GM18507 (cell line): ENCODE results near the gene SLC39A9.
"Not testable (repeated sequence)": the region's sequence is repeated elsewhere in the genome, so short reads cannot be mapped to it uniquely, and the experiment has no call there.

Experiments
- DNase-seq: peaks from one replicate; pipeline ENCODE4 v3.0.0; 2011; ENCODE audit warnings: low read depth; ENCODE audit not compliant: insufficient read length; ENCODE audit errors: extremely low spot score
- FAIRE-seq: peaks from 2 replicates; lab custom pipeline; 2011; peaks lifted over from hg19 to GRCh38; lab: Jason Lieb, UNC

SLC39A9 gene

GRCh38 chr14:69464829-69465228 is 66.3 kb downstream of the SLC39A9 start:
- no peak for DNase-seq
- FAIRE-seq = no peak

- DNase-seq (no peak), FAIRE-seq (no peak)
These were observed 70.5 kb downstream of the SLC39A9 start for GRCh38 chr14:69468949-69469348.

- FAIRE-seq (no peak), DNase-seq (no peak)
These were observed 72.9 kb downstream of the SLC39A9 start for GRCh38 chr14:69471436-69471835.

GRCh38 chr14:69471916-69472315 is 73.4 kb downstream of the SLC39A9 start:
- FAIRE-seq = no peak
- no peak for DNase-seq

GRCh38 chr14:69473260-69473659 is 74.8 kb downstream of the SLC39A9 start:
- DNase-seq (no peak), FAIRE-seq (no peak)

- DNase-seq (no peak), FAIRE-seq (no peak)
These were observed 75.5 kb downstream of the SLC39A9 start for GRCh38 chr14:69473946-69474345.

- peak; percentile 67 for FAIRE-seq
- DNase-seq = no peak
These were observed 76.8 kb downstream of the SLC39A9 start for GRCh38 chr14:69475194-69475818.

GRCh38 chr14:69476824-69477450 is 78.4 kb downstream of the SLC39A9 start:
- not testable (repeated sequence) for DNase-seq, FAIRE-seq

- FAIRE-seq, DNase-seq: not testable (repeated sequence)
These were observed 79.6 kb downstream of the SLC39A9 start for GRCh38 chr14:69478055-69478454.

GRCh38 chr14:69479696-69480095 is 81.2 kb downstream of the SLC39A9 start:
- DNase-seq (no peak), FAIRE-seq (no peak)

GRCh38 chr14:69480136-69480535 is 81.6 kb downstream of the SLC39A9 start:
- no peak for DNase-seq
- FAIRE-seq = no peak

GRCh38 chr14:69481815-69482568 is 83.5 kb downstream of the SLC39A9 start:
- peak; percentile 67 for DNase-seq
- peak; percentile 96 for FAIRE-seq

- DNase-seq = no peak
These were observed 85.4 kb downstream of the SLC39A9 start for GRCh38 chr14:69483765-69484443.

GRCh38 chr14:69484444-69485314 is 86.2 kb downstream of the SLC39A9 start, which contains the start of gene PLEKHD1:
PLEKHD1 (plus strand) TSS chr14:69484728; CDS start chr14:69484966, 238 bp downstream.
- no peak for DNase-seq
- no peak for FAIRE-seq

More at GRCh38 chr14:69483765-69484443, 85.4 kb downstream of the SLC39A9 start:
- FAIRE-seq = no peak

- DNase-seq (no peak), FAIRE-seq (no peak)
These were observed 86.8 kb downstream of the SLC39A9 start for GRCh38 chr14:69485315-69485660.

- DNase-seq (no peak), FAIRE-seq (no peak)
These were observed 87.2 kb downstream of the SLC39A9 start for GRCh38 chr14:69485701-69486100.

GRCh38 chr14:69487226-69487625 is 88.7 kb downstream of the SLC39A9 start:
- no peak for FAIRE-seq

GRCh38 chr14:69487771-69488170 is 89.3 kb downstream of the SLC39A9 start:
- DNase-seq (no peak), FAIRE-seq (no peak)

More at GRCh38 chr14:69487226-69487625, 88.7 kb downstream of the SLC39A9 start:
- no peak for DNase-seq

- DNase-seq (no peak), FAIRE-seq (no peak)
These were observed 91.0 kb downstream of the SLC39A9 start for GRCh38 chr14:69489495-69489894.
